Adrenal gland (tissue), 5 donors: Measurements from ENCODE around the gene SDHAF2.

Experiments
- CTCF ChIP-seq, 6 experiments: fragments of 450-650 bp in 4 of 6; fragments of 200-600 bp in 2 of 6; sonication (generic) in 1 of 6; IDR thresholded peaks; 1 replicate in 5 of 6; 2 replicates in 1 of 6; pipeline versions ENCODE4 v1.5.1 to v1.8.0; 2016 to 2021; ENCODE audit warnings: antibody characterized with exemption in 6 of 6, mild to moderate bottlenecking in 2 of 6, moderate library complexity in 1 of 6
- POLR2A ChIP-seq, 2 donors: fragments of 450-650 bp; IDR thresholded peaks; one replicate each; pipeline ENCODE4 v1.6.1; 2017; ENCODE audit warnings: antibody characterized with exemption in 2 of 2, mild to moderate bottlenecking in 2 of 2, moderate library complexity in 1 of 2
- donor health status: DM: no; HTN: no; CAD: no.

- TF ChIP-seq CTCF (IDR thresholded peaks at IDR 0.05) (no peak), POLR2A (IDR thresholded peaks at IDR 0.05) (no peak)
Measured at GRCh38 chr11:61442616-61443015, 12.7 kb downstream of the SDHAF2 start.
